HepG2 (cell line): ENCODE results near the gene PCGF5.

Experiments
- GABPB1 ChIP-seq: IDR thresholded peaks from 2 replicates; pipeline ENCODE4 v1.6.1; 2016; ENCODE audit warnings: mild to moderate bottlenecking, missing genetic modification reagents, moderate library complexity, missing compliant biosample characterization
- JUND ChIP-seq: sonication (generic); formaldehyde crosslinking; IDR thresholded peaks from 2 replicates; pipeline ENCODE4 v1.8.0; 2022; ENCODE audit warnings: mild to moderate bottlenecking, missing genetic modification reagents
- POLR2A ChIP-seq, 2 experiments: IDR thresholded peaks; 2 replicates each; pipeline ENCODE4 v1.6.1; 2011; ENCODE audit warnings: low read depth in 2 of 2, low read length in 2 of 2, mild to moderate bottlenecking in 1 of 2, moderate library complexity in 1 of 2; ENCODE audit not compliant: insufficient read depth in 1 of 2
- TAF1 ChIP-seq: sonication (generic); formaldehyde crosslinking; IDR thresholded peaks from 2 replicates; pipeline ENCODE4 v1.4.0; 2020; ENCODE audit warnings: missing genetic modification reagents
- TRIM24 ChIP-seq: sonication (generic); formaldehyde crosslinking; IDR thresholded peaks from 2 replicates; pipeline ENCODE4 v1.8.0; 2022; ENCODE audit warnings: mild to moderate bottlenecking, missing genetic modification reagents

DNA sequence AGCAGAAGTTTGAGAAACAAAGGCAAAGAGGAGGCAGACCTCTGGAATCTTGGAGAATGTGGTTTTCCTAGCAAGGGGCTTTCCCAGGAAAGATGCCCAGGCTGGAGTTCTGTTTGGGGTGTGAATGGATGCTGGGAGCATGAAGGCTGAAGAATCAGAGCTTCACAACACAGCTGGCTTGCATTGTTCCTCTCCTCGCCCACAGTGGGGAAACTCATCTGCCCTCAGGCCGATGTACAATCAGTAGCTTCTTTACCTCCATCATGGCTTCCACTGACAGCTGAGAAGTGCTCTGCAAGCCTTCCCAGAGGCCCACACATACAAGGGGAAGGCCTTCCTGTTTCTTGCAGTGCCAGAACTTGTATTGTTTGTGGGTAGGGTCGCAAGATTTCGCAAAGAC lies 98.9 kb downstream of the PCGF5 start:
- TF ChIP-seq POLR2A (IDR thresholded peaks at IDR 0.05; ENCODE audit: insufficient read depth in 1 of 2, low read depth in 2 of 2, low read length in 2 of 2) (no peak), TRIM24 (no peak), JUND (CRISPR knock-in tag) (no peak), GABPB1 (CRISPR knock-in tag) (no peak), TAF1 (CRISPR knock-in tag) (no peak)
